Fibroblast of gingiva (primary cell): ENCODE results near the gene BUD31.
"Not testable (repeated sequence)": the region's sequence is repeated elsewhere in the genome, so short reads cannot be mapped to it uniquely, and the experiment has no call there.

Experiments
- DNase-seq: peaks from one replicate; pipeline ENCODE4 v3.0.0-alpha.2; 2011; ENCODE audit warnings: low read depth

BUD31 gene

DNA sequence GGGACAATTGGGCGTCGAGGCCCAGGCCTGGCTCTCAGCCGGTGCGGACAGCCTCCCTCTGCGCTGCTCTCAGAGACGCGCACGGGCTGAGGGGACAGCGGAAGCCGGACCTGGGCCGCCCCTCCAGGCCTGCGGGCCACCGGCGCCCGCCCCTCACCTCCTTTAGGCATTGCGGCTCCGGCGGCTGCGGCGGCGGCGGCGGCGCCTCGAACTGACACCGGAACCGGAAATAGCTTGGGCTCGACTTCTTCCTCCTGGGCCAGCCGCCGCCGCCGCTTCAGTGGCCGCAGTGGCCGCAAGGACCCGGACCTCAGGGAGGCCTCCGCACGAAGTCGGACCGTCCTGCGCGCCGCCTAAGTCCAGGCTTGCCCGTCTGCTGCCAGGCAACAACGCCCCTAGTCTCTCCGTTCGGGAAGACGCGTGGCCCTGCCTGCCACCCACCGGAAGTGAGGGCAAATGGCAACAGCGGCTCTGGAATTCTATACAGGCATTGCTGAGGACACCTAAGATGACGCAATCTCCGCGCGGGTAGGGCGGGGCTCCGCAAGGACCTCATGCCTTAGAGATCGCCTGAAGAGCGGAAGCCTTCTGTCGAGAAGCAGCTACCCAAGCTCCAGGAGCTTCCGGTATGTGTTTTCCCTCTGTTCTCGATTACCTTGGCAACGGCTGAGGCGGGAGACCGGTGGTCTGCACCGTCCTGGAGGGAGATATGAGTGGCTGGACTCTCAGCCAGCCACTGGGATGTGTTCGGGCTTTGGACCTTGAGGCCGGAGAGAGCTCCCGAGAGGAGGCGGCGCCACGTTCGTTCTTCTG lies at the start of gene BUD31, which contains the start of gene PDAP1:
BUD31 (plus strand) TSS at position 591 of the 813 bp plus-strand sequence. CDS start 2,124 bp downstream, outside the sequence.
PDAP1 (minus strand) TSS at position 219 of the 813 bp plus-strand sequence; CDS start at position 170, 49 bp downstream.
- peak; percentile 95 for DNase-seq

- no peak for DNase-seq
Observed at GRCh38 chr7:99359465-99360154, 49.2 kb upstream of the BUD31 start.

DNA sequence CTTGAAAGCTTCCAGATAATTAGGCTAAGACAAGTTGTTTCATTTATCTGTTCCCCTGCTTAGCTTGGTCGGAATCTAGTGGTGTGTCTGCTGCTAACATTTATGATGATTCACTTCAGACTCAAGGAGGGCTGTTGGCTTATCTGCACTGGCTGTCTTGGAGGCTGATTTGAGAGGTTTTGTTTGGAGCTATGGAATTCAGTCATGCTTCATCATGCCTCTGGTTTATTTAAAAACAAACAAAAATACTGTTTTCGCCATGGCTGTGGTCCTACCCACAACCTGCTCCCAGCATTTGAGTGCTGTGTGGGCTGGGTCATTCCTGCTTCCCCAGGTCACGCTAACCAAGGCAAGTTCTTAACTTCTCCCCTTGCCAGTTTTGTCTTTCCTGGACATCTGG lies 46.0 kb upstream of the BUD31 start:
- DNase-seq = peak; percentile 66

DNA sequence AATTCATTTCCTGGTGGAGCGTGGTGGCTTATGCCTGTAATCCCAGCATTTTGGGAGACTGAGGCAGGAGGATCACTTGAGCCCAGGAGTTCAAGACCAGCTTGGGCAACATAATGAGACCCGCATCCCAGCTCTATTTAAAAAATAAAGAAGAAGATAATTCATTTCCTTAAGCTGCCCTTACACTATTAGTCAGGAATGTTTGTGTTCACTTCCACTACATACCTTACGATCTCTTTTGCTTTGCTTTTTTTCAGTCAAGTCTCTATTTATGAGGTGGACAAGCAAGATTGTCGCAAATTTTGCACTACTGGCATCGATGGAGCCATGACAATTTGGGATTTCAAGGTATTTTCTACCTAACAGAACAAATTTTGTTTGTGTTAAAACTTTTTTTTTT lies 45.5 kb upstream of the BUD31 start:
- no peak for DNase-seq

DNA sequence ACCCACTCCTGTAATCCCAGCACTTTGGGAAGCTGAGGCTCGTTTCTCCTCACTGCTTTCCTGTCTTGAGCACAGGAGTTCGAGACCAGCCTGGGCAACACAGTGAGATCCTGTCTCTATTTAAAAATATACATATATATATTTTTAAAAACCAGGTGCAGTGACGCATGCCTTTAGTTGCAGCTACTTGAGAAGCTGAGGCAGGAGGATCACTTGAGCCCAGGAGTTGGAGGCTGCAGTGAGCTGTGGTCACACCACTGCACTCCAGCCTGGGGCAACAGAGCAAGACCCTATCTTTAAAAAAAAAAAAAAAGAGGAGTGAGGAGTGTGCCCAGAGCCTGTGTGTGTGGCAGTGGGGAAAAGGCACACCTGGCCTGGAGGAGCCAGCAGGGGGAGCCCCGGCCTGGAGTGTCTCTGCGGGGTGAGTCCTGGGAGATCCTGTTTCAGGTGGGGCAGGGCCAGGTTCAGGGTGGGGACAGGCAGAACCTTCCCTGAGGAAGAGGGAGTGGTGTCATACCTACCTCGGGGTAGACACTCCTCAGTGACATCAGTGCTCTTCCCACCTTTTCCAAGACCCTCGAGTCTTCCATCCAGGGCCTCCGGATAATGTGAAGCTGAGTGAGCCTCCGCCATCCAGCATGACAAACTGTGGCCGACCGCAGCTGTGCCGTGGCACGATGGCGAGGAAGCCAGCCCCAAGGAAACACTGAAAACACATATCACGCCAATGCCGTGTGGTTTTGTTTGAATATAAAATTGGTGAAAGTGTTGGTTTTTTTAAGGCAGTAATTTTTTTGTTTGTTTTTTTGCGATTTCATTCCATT lies 43.2 kb upstream of the BUD31 start:
- DNase-seq = no peak

DNA sequence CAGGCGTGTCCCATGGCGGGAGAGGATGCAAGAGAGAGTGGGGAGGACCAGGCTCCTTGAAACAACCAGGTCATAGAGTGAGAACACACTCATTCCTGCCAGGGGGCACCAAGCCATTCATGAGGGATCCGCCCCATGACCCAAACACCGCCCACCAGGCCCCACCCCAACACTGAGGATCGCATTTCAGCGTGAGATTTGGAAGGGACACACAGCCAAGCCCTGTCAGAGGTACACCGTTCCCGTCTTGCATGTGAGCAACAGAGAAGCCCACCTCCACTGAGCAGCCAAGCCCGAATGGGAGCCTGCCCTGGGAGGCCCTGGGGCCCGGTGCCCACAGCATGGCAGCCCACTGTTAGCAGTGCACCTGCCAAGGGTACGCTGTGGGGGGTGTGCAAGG lies 42.1 kb upstream of the BUD31 start:
- DNase-seq = no peak

- DNase-seq = no peak
Observed at GRCh38 chr7:99368750-99369389, 39.9 kb upstream of the BUD31 start.

GRCh38 chr7:99369767-99370391 lies 38.9 kb upstream of the BUD31 start:
- no peak for DNase-seq

DNA sequence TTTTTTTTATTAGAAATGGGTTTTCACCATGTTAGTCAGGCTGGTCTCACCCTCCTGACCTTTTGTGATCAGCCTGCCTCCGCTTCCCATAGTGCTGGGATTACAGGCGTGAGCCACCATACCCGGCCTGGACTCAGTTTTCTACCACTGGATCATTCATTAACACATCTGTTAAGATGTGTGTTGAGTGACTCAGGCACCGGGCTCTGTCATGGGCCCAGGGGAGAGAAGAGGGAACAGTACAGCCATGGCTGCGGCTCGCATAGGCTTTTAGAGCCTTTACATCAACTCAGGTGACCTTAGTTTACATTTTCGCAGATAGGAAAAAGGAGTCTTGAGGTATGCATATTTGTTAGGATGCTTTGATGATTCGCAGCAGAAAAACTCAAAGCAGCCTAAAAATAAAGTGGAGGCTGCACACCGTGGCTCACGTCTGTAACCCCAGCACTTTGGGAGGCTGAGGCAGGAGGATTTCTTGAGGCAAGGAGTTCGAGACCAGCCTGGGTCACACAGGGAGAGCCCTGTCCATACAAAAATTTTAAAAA lies 37.3 kb upstream of the BUD31 start:
- no peak for DNase-seq

DNA sequence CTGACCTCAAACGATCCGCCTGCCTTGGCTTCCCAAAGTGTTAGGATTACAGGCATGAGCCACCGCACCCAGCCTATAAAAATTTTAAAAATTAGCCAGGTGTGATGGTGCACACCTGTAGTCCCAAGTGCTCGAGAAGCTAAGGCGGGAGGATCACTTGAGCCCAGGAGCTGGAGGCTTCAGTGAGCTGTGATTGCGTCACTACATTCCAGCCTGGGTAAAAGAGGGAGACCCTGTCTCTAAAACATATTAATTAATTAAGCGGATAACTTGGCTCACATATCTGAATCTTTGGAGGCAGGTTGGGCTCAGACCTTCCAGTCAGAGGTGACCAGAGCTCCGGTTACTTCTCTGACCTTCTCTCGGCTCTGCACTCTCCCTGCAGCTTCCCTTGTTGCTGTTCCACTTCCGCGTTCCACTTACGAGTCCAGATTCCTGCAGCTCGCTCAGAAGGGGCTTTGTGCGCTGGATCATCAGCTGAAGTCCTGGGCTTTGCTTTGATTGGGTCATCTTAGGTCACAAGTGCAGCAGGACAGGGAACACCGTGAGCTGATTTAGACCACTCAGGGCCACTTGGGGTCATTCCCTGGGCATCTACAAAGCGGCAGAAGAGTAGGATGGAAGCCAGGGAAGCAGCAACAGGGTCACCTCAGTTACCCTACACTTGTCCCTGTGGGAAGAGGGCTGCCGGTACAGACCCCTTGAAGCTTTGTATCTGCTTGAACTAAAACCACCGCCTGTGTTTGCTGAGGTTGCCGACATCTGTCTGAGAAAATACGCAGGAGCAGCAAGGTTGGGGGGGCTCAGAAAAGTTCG lies 36.3 kb upstream of the BUD31 start:
- DNase-seq = no peak

- no peak for DNase-seq
Observed at GRCh38 chr7:99373091-99374066, 35.4 kb upstream of the BUD31 start.

- peak; percentile 71 for DNase-seq
Observed at GRCh38 chr7:99374111-99375064, 34.4 kb upstream of the BUD31 start, which contains the start of gene ARPC1B. TSS of gene ARPC1B (plus strand) at chr7:99374730. CDS start at chr7:99385715, 10,985 bp downstream.

DNA sequence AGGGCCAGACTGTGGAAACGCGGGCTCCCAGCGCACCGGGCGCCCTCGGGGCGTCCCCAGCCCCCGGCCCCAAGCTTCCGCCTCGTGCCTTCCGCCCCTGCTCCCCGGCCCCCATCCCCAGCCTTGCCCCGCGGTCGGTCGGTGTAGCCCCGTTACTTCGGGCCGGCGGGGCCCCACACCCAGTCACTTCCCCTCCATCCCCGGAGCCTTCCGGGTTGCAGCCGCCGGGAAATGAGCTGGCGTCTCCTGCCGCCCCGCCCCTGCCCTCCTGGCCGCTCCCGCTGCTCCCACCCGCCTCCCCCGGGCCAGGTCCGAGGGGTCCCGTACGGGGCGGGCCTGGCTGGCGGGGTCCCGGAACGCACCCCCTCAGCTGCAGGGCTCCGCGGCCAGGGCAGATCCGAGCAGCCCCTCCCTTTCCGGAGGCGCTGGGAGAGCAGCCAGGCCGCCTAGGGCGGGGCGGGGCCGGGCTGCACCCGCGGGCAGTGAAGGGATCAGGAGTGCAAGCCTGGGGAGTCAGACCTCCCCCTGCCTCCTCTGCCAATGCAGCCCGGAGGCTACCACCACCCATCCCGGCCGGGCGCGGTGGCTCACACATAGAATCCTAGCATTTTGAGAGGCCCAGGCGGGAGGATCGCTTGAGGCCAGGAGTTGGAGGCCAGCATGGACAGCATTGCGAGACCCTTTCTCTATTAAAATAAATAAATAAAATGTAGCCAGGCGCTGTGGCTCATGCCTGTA lies 33.5 kb upstream of the BUD31 start:
- DNase-seq = peak; percentile 76

- peak; percentile 96 for DNase-seq
Observed at GRCh38 chr7:99379043-99379577, 29.7 kb upstream of the BUD31 start.

- not testable (repeated sequence) for DNase-seq
Observed at GRCh38 chr7:99379693-99380031, 29.1 kb upstream of the BUD31 start.

DNA sequence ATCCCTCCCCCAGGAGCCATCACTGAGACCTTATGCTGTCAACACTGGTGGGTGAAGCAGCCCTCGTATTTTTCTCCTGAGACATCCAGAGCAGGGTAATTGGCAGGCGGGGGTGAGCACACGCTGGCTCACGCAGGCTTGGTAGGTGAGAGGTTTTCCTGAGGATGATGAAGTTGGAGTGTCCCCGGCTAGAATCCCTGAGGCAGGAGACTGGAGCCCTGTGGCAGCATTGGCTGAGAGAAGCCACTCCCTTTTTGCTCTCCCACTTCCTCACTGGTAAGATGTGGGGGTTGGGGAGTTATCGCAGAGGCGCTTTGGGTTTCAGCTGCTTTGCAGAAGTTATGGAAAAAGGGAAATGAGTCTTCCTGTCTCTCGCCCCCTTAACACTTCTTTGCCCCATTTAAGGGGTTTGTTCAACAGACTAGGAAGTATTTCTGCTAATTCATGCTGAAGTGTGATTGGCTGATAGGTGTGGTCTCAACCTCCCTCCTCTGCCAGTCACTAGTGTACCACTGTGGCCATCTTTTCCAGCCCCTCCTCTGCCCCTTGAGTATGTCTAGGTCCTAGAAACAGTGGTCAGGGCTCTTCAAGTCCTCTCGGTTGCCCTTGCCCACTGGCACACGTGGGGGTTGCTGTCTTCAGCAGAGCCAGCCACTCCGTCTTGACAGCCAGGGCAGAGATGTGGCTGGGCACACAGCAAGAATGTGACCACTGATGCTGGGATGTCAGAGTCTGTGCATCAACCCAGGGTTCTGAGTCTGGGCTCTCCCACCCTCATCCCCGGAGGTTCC lies 28.5 kb upstream of the BUD31 start:
- peak; percentile 59 for DNase-seq
